ENCODE results near the gene LYZL1.

GRCh38 chr10:29353887-29354561, 65.2 kb downstream of the LYZL1 start:
- TF ChIP-seq POLR2A (IDR thresholded peaks at IDR 0.05; ENCODE audit: extremely low read depth, insufficient read length) (no peak), CTCF (IDR thresholded peaks at IDR 0.05; ENCODE audit: low read depth, low read length) (no peak)

Data from NB4 (cell line).